Endothelial cell of umbilical vein (primary cell): ENCODE data around the gene SULT1E1.

ENCODE experiments used
- EZH2 ChIP-seq: IDR thresholded peaks from 2 replicates; pipeline ENCODE4 v1.6.1; 2012; ENCODE audit warnings: borderline replicate concordance, low read depth, mild to moderate bottlenecking, moderate library complexity, low read length, inconsistent platforms; ENCODE audit not compliant: severe bottlenecking
- FOS ChIP-seq: IDR thresholded peaks from 2 replicates; pipeline ENCODE4 v1.6.1; 2011; ENCODE audit warnings: mild to moderate bottlenecking, low read length, moderate library complexity, borderline replicate concordance; ENCODE audit not compliant: insufficient read depth
- GATA2 ChIP-seq: IDR thresholded peaks from 2 replicates; pipeline ENCODE4 v1.7.0; 2011; ENCODE audit warnings: low read depth, mild to moderate bottlenecking, moderate library complexity, mixed read lengths, low read length; ENCODE audit not compliant: insufficient read length, insufficient read depth
- JUN ChIP-seq: IDR thresholded peaks from 2 replicates; pipeline ENCODE4 v1.6.1; 2011; ENCODE audit warnings: borderline replicate concordance, low read depth; ENCODE audit not compliant: insufficient read length, insufficient read depth
- MAX ChIP-seq: IDR thresholded peaks from 2 replicates; pipeline ENCODE4 v1.6.1; 2011; ENCODE audit not compliant: insufficient read depth, insufficient read length
- MYC ChIP-seq: IDR thresholded peaks from one replicate; pipeline ENCODE4 v1.6.1; 2011; ENCODE audit warnings: mild to moderate bottlenecking, low read depth, low read length
- POLR2A ChIP-seq: IDR thresholded peaks from 2 replicates; pipeline ENCODE4 v1.6.1; 2012; ENCODE audit warnings: low read depth, mild to moderate bottlenecking, control low read depth, low read length
- POLR2AphosphoS5 ChIP-seq: IDR thresholded peaks from 2 replicates; pipeline ENCODE4 v1.6.1; 2012; ENCODE audit warnings: low read depth, mild to moderate bottlenecking, control low read depth, low read length, moderate library complexity; ENCODE audit not compliant: insufficient read depth
- TF ChIP-seq, protein P1 (sequence below), 2 donors: IDR thresholded peaks; 1 replicate in 1 of 2; 2 replicates in 1 of 2; pipeline ENCODE4 v1.5.1; 2011; ENCODE audit warnings: low read length in 2 of 2, mild to moderate bottlenecking in 2 of 2, moderate library complexity in 2 of 2, control low read depth in 1 of 2, inconsistent platforms in 1 of 2, low read depth in 1 of 2; ENCODE audit not compliant: insufficient read depth in 1 of 2; ENCODE audit errors: extremely low read depth in 1 of 2

DNA sequence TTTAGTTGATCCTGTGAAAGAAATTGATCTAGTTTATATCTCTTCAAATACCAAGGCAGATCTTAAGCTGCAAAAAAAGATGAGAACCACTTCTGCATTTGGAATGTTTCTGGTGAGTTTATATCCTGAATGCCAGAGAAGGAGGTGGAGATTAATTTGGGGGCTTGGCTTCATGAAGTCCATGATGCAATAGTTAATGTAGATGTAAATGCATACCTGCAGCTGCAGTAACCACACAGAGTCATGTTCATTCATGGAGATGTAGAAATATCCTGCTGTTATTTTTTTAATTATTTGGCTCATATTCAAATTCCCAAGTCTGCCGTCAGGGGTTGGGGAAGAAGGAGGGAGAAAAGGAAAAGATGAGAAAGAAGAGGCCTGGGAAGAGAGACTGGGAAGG, at the start of gene SULT1E1:
- no peak for TF ChIP-seq EZH2
- TF ChIP-seq, protein P1, sequence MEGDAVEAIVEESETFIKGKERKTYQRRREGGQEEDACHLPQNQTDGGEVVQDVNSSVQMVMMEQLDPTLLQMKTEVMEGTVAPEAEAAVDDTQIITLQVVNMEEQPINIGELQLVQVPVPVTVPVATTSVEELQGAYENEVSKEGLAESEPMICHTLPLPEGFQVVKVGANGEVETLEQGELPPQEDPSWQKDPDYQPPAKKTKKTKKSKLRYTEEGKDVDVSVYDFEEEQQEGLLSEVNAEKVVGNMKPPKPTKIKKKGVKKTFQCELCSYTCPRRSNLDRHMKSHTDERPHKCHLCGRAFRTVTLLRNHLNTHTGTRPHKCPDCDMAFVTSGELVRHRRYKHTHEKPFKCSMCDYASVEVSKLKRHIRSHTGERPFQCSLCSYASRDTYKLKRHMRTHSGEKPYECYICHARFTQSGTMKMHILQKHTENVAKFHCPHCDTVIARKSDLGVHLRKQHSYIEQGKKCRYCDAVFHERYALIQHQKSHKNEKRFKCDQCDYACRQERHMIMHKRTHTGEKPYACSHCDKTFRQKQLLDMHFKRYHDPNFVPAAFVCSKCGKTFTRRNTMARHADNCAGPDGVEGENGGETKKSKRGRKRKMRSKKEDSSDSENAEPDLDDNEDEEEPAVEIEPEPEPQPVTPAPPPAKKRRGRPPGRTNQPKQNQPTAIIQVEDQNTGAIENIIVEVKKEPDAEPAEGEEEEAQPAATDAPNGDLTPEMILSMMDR (IDR thresholded peaks at IDR 0.05; ENCODE audit: extremely low read depth in 1 of 2, insufficient read depth in 1 of 2, low read depth in 1 of 2, low read length in 2 of 2) = no peak
- TF ChIP-seq MAX = no peak
- no peak for TF ChIP-seq POLR2A
- no peak for TF ChIP-seq POLR2AphosphoS5
- no peak for TF ChIP-seq FOS
- no peak for TF ChIP-seq JUN
- no peak for TF ChIP-seq MYC
- no peak for TF ChIP-seq GATA2
